Neural progenitor cell (in vitro differentiated cells): ENCODE results near the gene KDM2A. TPM values are rescaled to one million over a fixed set of nuclear protein-coding genes. Genes with fewer than 3 reads are reported as not detected.

Experiments
- DNase-seq: peaks from one replicate; pipeline ENCODE4 v3.0.0-alpha.2; 2016; ENCODE audit warnings: low spot score
- H2AFZ ChIP-seq: fragments of 200-600 bp; sonication (generic); replicated peaks from 2 replicates; pipeline ENCODE4 v1.6.1; 2016; ENCODE audit warnings: antibody characterized with exemption
- H3F3A ChIP-seq: fragments of 200-600 bp; sonication (generic); 2 replicates; pipeline ENCODE4 v1.6.1; 2016; ENCODE audit warnings: antibody characterized with exemption, low read depth
- H3K27ac ChIP-seq: fragments of 200-600 bp; sonication (generic); 2 replicates; pipeline ENCODE4 v1.5.1; 2016; ENCODE audit warnings: mild to moderate bottlenecking
- H3K27me3 ChIP-seq: fragments of 200-600 bp; sonication (generic); 2 replicates; pipeline ENCODE4 v1.6.1; 2016; ENCODE audit warnings: mild to moderate bottlenecking, moderate library complexity
- H3K36me3 ChIP-seq: fragments of 200-600 bp; sonication (generic); 2 replicates; pipeline ENCODE4 v1.5.1; 2016
- H3K4me1 ChIP-seq: fragments of 200-600 bp; sonication (generic); 2 replicates; pipeline ENCODE4 v1.6.1; 2016; ENCODE audit warnings: mixed run types
- H3K4me2 ChIP-seq: fragments of 200-600 bp; sonication (generic); 2 replicates; pipeline ENCODE4 v1.6.1; 2016
- H3K4me3 ChIP-seq: fragments of 200-600 bp; sonication (generic); 2 replicates; pipeline ENCODE4 v1.5.1; 2016
- H3K79me2 ChIP-seq: fragments of 200-600 bp; sonication (generic); 2 replicates; pipeline ENCODE4 v1.6.1; 2016; ENCODE audit warnings: low read depth
- H3K9ac ChIP-seq: fragments of 200-600 bp; sonication (generic); 2 replicates; pipeline ENCODE4 v1.6.1; 2016
- H3K9me3 ChIP-seq: fragments of 200-600 bp; sonication (generic); 2 replicates; pipeline ENCODE4 v1.5.1; 2016; ENCODE audit warnings: low read depth
- H4K20me1 ChIP-seq: fragments of 200-600 bp; sonication (generic); 2 replicates; pipeline ENCODE4 v1.6.1; 2016; ENCODE audit warnings: low read depth
- H3K27ac Mint-ChIP-seq: 3 replicates; pipeline ENCODE4 v1.8.0; 2021; ENCODE audit warnings: mixed read lengths
- H3K27me3 Mint-ChIP-seq: 2 replicates; pipeline ENCODE4 v1.8.0; 2022; ENCODE audit warnings: low read depth, mild to moderate bottlenecking, inconsistent platforms, moderate library complexity, mixed read lengths; ENCODE audit not compliant: insufficient read depth
- H3K36me3 Mint-ChIP-seq: 3 replicates; pipeline ENCODE4 v1.8.0; 2021; ENCODE audit warnings: mixed read lengths
- H3K4me1 Mint-ChIP-seq: 3 replicates; pipeline ENCODE4 v1.8.0; 2021; ENCODE audit warnings: mixed read lengths
- H3K4me3 Mint-ChIP-seq: 3 replicates; pipeline ENCODE4 v1.8.0; 2021; ENCODE audit warnings: mild to moderate bottlenecking, moderate library complexity, mixed read lengths
- H3K9me3 Mint-ChIP-seq: 3 replicates; pipeline ENCODE4 v1.8.0; 2020; ENCODE audit warnings: mixed read lengths
- CTCF ChIP-seq: fragments of 200-600 bp; sonication (generic); IDR thresholded peaks from 2 replicates; pipeline ENCODE4 v1.5.1; 2017; ENCODE audit warnings: antibody characterized with exemption, mild to moderate bottlenecking
- EZH2 ChIP-seq: fragments of 200-600 bp; sonication (generic); IDR thresholded peaks from 2 replicates; pipeline ENCODE4 v1.6.1; 2017; ENCODE audit warnings: antibody characterized with exemption, mild to moderate bottlenecking, moderate library complexity
- EZH2phosphoT487 ChIP-seq: fragments of 200-600 bp; sonication (generic); IDR thresholded peaks from 2 replicates; pipeline ENCODE4 v1.6.1; 2017; ENCODE audit warnings: antibody characterized with exemption
- total RNA-seq: library from RNA; depleted of rRNA; stranded (reverse); fragments of >200 nt; gene quantifications from 2 replicates; pipeline ENCODE4 v1.2.3, GENCODE V29; 2015; ENCODE audit warnings: low replicate concordance

Gene KDM2A
- total RNA-seq, 1 donor from 2014 or later: 49.5 TPM

GRCh38 chr11:67282876-67283371 is 163.9 kb downstream of the KDM2A start:
- Mint-ChIP-seq H3K27me3 (peaks cover 10% of the 10 kb centered on the region), H3K36me3 (peaks cover 7% of the 10 kb centered on the region), H3K4me3 (no peak overlapping the region), H3K9me3 (no peaks in the 10 kb centered on the region), H3K4me1 (peaks cover 9% of the 10 kb centered on the region), H3K27ac (no peak overlapping the region)
- no peaks in the 10 kb centered on the region for H3K79me2 ChIP-seq
- no peak for DNase-seq
- TF ChIP-seq CTCF: no peak
- no peak for TF ChIP-seq EZH2phosphoT487
- TF ChIP-seq EZH2: no peak
- no peak overlapping the region for H2AFZ ChIP-seq
- no peaks in the 10 kb centered on the region for H3K27me3 ChIP-seq
- H3K36me3 ChIP-seq: no peaks in the 10 kb centered on the region
- H3K4me3 ChIP-seq: no peak overlapping the region
- H3K27ac ChIP-seq: no peak overlapping the region
- no peak overlapping the region for H3K9ac ChIP-seq
- no peaks in the 10 kb centered on the region for H3K9me3 ChIP-seq
- no peak overlapping the region for H3K4me2 ChIP-seq
- H3K4me1 ChIP-seq: peaks cover 3% of the 10 kb centered on the region
- peaks cover 2% of the 10 kb centered on the region for H4K20me1 ChIP-seq
- H3F3A ChIP-seq: peaks cover 11% of the 10 kb centered on the region

- H3K9me3 ChIP-seq: no peaks in the 10 kb centered on the region
- Mint-ChIP-seq H3K4me1 (peaks cover 12% of the 10 kb centered on the region), H3K9me3 (no peaks in the 10 kb centered on the region), H3K27ac (no peak overlapping the region), H3K36me3 (peaks cover 7% of the 10 kb centered on the region), H3K27me3 (peaks cover 10% of the 10 kb centered on the region), H3K4me3 (no peak overlapping the region)
- no peak overlapping the region for H3K4me3 ChIP-seq
- DNase-seq: no peak
- H2AFZ ChIP-seq: no peak overlapping the region
- H3K27me3 ChIP-seq: no peaks in the 10 kb centered on the region
- no peak overlapping the region for H3K27ac ChIP-seq
- H3K9ac ChIP-seq: no peak overlapping the region
- H3K4me2 ChIP-seq: no peak overlapping the region
- H3K4me1 ChIP-seq: peaks cover 7% of the 10 kb centered on the region
- H3K36me3 ChIP-seq: no peaks in the 10 kb centered on the region
- H4K20me1 ChIP-seq: no peaks in the 10 kb centered on the region
- TF ChIP-seq EZH2phosphoT487: no peak
- TF ChIP-seq CTCF: no peak
- TF ChIP-seq EZH2: no peak
- no peaks in the 10 kb centered on the region for H3K79me2 ChIP-seq
- peaks cover 17% of the 10 kb centered on the region for H3F3A ChIP-seq
These were observed 164.5 kb downstream of the KDM2A start for GRCh38 chr11:67283481-67283963.

- Histone ChIP-seq H3K36me3 (no peaks in the 10 kb centered on the region), H4K20me1 (no peaks in the 10 kb centered on the region), H3K27ac (no peak overlapping the region), H3K4me2 (no peak overlapping the region), H3K4me1 (peaks cover 10% of the 10 kb centered on the region), H3K9ac (no peak overlapping the region), H3K79me2 (peaks cover 5% of the 10 kb centered on the region), H3K9me3 (no peaks in the 10 kb centered on the region), H3K4me3 (no peak overlapping the region), H3F3A (peaks cover 21% of the 10 kb centered on the region), H2AFZ (no peak overlapping the region), H3K27me3 (no peaks in the 10 kb centered on the region)
- Mint-ChIP-seq H3K27ac (peak overlapping the region; percentile 42), H3K4me3 (no peak overlapping the region), H3K4me1 (peaks cover 17% of the 10 kb centered on the region), H3K9me3 (no peaks in the 10 kb centered on the region), H3K27me3 (peaks cover 11% of the 10 kb centered on the region), H3K36me3 (peaks cover 5% of the 10 kb centered on the region)
- no peak for TF ChIP-seq EZH2
- no peak for TF ChIP-seq EZH2phosphoT487
- no peak for TF ChIP-seq CTCF
- no peak for DNase-seq
These were observed 165.9 kb downstream of the KDM2A start for GRCh38 chr11:67284811-67285540.
